NT2/D1 (cell line): ENCODE results near the gene ARSG.

Source experiments
- SUZ12 ChIP-seq: IDR thresholded peaks from 2 replicates; pipeline ENCODE4 v1.6.1; 2011; ENCODE audit not compliant: insufficient read length, insufficient read depth; ENCODE audit errors: extremely low read depth
- ZNF274 ChIP-seq: IDR thresholded peaks from 2 replicates; pipeline ENCODE4 v1.6.1; 2011; ENCODE audit warnings: mild to moderate bottlenecking, low read depth, low read length

- TF ChIP-seq SUZ12 (no peak), ZNF274 (no peak)
Measured at GRCh38 chr17:68401288-68401687, 110.0 kb downstream of the ARSG start.
